Activated T-helper 2 cell treated with anti-CD3 and anti-CD28 coated beads, Interferon-gamma antibody, Interleukin-2, Interleukin-4, amounts not matched to agents 10 μg/mL and 5 μg/mL and 100 μg/mL, durations not matched to agents 14 hours and 24 hours and 36 hours (primary cell): Measurements from ENCODE around the gene CLIC6. TPM values are rescaled to one million over a fixed set of nuclear protein-coding genes. Genes with fewer than 3 reads are reported as not detected.

ENCODE experiments used
- DNase-seq: peaks from one replicate; pipeline ENCODE4 v3.0.0; 2021; ENCODE audit warnings: low spot score
- H3K27ac Mint-ChIP-seq: one replicate; pipeline ENCODE4 v1.8.0; 2021; ENCODE audit warnings: mixed read lengths
- H3K27me3 Mint-ChIP-seq: one replicate; pipeline ENCODE4 v1.8.0; 2021; ENCODE audit warnings: low read depth, mixed read lengths
- H3K36me3 Mint-ChIP-seq: one replicate; pipeline ENCODE4 v1.8.0; 2021; ENCODE audit warnings: low read depth, mixed read lengths
- H3K4me1 Mint-ChIP-seq: one replicate; pipeline ENCODE4 v1.8.0; 2021; ENCODE audit warnings: low read depth, mixed read lengths
- H3K4me3 Mint-ChIP-seq: one replicate; pipeline ENCODE4 v1.8.0; 2021; ENCODE audit warnings: low read depth, mild to moderate bottlenecking, moderate library complexity, mixed read lengths
- H3K9me3 Mint-ChIP-seq: one replicate; pipeline ENCODE4 v1.8.0; 2021; ENCODE audit warnings: mixed read lengths
- intact Hi-C: fragments of 100-400 bp; cut with micrococcal nuclease; formaldehyde crosslinking; loops from one replicate; pipeline ENCODE4 v1.15.1; 2023
- total RNA-seq: library from RNA; stranded (reverse); gene quantifications from 2 replicates; pipeline ENCODE4 v1.2.3, GENCODE V29; 2022

The CLIC6 gene
- 1.0 and 1.3 TPM in 2 replicates for total RNA-seq

- intact Hi-C loops: no loop called here
Measured at GRCh38 chr21:34668803-34669148, at the start of gene CLIC6. Gene CLIC6 (plus strand): TSS chr21:34668994. CDS start chr21:34669389, 395 bp downstream.

GRCh38 chr21:34619841-34620665 is 48.7 kb upstream of the CLIC6 start:
- intact Hi-C loops: loop anchor here (10.0 kb wide), 1 partner anchor 975 kb away; the partner anchor contains the start of genes CRYZL1 and ITSN1

More at GRCh38 chr21:34668803-34669148, at the start of gene CLIC6:
- Mint-ChIP-seq H3K27me3 (peaks cover 65% of the 10 kb centered on the region), H3K9me3 (no peaks in the 10 kb centered on the region), H3K27ac (no peak within 1 kb of the TSS), H3K4me3 (peak within 1 kb of the TSS; percentile 61), H3K4me1 (peaks cover 3% of the 10 kb centered on the region), H3K36me3 (no peaks in the 10 kb centered on the region)
- no peak for DNase-seq

DNA sequence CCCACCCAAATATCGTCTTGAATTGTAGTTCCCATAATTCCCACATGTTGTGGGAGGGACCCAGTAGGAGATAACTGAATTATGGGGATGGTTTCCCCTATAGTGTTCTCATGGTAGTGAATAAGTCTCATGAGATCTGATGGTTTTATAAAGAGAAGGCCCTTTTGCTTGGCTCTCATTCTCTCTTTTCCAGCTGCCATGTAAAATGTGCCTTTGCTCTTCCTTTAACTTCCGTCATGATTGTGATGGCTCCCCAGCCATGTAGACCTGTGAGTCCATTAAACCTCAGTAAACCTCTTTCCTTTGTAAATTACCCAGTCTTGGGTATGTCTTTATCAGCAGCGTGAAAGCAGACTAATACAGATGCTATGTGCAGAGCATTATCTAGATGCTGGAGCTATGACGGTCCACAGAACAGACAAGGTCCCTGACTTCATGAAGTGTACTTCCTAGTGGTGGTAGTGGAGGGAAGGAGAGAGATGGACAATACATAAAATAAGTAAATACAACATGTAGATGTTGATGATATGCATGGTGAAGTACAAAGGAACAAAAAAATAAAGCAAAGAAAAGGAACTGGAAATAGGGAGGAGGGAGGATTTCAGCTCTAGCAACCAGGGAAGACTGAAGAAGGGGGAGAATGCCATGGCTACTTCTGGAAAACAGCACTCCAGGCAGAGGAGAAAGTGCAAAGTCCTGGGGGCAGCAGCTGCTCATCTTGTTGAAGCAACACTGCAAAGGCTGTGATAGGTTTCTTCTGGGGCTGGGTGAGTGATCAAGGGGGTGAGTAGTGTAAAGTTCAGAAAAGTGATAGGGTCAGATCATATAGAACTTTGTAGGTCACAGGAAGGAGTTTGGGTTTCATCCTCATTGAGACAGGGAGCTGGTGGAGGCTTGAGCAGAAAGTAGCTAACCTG is 47.1 kb upstream of the CLIC6 start:
- no peaks in the 10 kb centered on the region for H3K4me1 Mint-ChIP-seq
- DNase-seq: no peak
- H3K27ac Mint-ChIP-seq: no peak overlapping the region
- H3K27me3 Mint-ChIP-seq: peaks cover 28% of the 10 kb centered on the region
- H3K4me3 Mint-ChIP-seq: no peak overlapping the region
- intact Hi-C loops: no loop called here
- no peaks in the 10 kb centered on the region for H3K9me3 Mint-ChIP-seq
- H3K36me3 Mint-ChIP-seq: no peaks in the 10 kb centered on the region

More at GRCh38 chr21:34619841-34620665, 48.7 kb upstream of the CLIC6 start:
- no peak for DNase-seq
- Mint-ChIP-seq H3K27me3 (peaks cover 20% of the 10 kb centered on the region), H3K9me3 (no peaks in the 10 kb centered on the region), H3K36me3 (no peaks in the 10 kb centered on the region), H3K4me3 (no peak overlapping the region), H3K4me1 (peaks cover 4% of the 10 kb centered on the region), H3K27ac (no peak overlapping the region)

- Mint-ChIP-seq H3K27ac (no peak overlapping the region), H3K27me3 (peaks cover 28% of the 10 kb centered on the region), H3K9me3 (no peaks in the 10 kb centered on the region), H3K4me3 (no peak overlapping the region), H3K4me1 (no peaks in the 10 kb centered on the region), H3K36me3 (no peaks in the 10 kb centered on the region)
- no peak for DNase-seq
- intact Hi-C loops: no loop called here
Measured at GRCh38 chr21:34623516-34623915, 45.3 kb upstream of the CLIC6 start.

DNA sequence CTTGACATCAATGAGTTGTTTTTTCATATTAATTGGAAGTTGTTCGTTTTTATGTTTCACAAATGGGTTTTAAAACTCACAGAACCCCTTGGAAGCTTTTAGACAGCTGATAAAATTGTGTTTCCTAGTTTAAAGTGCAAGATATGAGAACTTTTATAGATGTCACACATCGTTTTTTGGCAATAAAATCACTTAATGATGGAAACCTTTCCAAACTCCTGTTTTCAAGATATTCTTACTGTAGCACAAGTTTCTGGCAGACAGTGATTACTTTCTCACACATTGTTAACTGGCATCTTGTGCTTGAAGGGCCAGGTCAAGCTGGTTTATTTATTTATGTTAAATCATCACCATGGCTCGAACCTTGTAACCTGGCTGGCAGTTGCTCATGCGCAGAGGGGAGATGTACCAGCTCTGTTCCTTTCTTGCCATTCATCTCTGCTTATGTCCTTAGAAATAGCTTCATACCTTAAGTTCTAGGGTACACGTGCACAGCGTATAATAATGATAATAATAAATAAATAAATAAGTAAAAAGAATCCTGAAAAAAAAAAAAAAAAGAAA is 43.7 kb upstream of the CLIC6 start:
- DNase-seq: no peak
- Mint-ChIP-seq H3K36me3 (no peaks in the 10 kb centered on the region), H3K9me3 (no peaks in the 10 kb centered on the region), H3K4me3 (no peak overlapping the region), H3K27ac (no peak overlapping the region), H3K4me1 (no peaks in the 10 kb centered on the region), H3K27me3 (peaks cover 28% of the 10 kb centered on the region)
- intact Hi-C loops: no loop called here

DNA sequence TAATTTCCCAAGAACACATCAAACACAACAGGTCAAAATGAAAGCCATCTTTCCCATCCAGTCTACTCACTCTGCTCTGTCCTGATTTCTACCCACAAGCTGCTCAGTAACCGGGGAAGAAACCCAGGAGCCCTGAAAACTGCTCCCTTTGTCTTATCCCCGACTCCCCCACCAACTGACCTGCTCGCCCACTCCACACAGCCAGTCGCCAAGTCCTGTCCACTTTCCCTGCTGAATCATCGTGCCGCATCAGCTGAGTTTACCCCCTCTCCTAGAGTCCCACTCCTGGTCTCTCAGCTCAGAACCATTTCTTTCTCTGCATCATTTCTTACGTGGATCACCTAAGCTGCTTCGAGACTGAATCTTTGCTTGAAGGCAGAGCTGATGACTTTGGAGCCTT is 42.7 kb upstream of the CLIC6 start:
- Mint-ChIP-seq H3K4me1 (no peaks in the 10 kb centered on the region), H3K36me3 (no peaks in the 10 kb centered on the region), H3K9me3 (no peaks in the 10 kb centered on the region), H3K4me3 (no peak overlapping the region), H3K27ac (no peak overlapping the region), H3K27me3 (peaks cover 28% of the 10 kb centered on the region)
- no peak for DNase-seq
- intact Hi-C loops: no loop called here

- intact Hi-C loops: loop anchor here (1.0 kb wide), 1 partner anchor 120 kb away; no protein-coding TSS in a partner anchor
- no peak overlapping the region for H3K4me3 Mint-ChIP-seq
- H3K36me3 Mint-ChIP-seq: no peaks in the 10 kb centered on the region
- no peaks in the 10 kb centered on the region for H3K4me1 Mint-ChIP-seq
- H3K27ac Mint-ChIP-seq: no peak overlapping the region
- DNase-seq: no peak
- H3K9me3 Mint-ChIP-seq: no peaks in the 10 kb centered on the region
- H3K27me3 Mint-ChIP-seq: peaks cover 17% of the 10 kb centered on the region
Measured at GRCh38 chr21:34630536-34631143, 38.2 kb upstream of the CLIC6 start.

DNA sequence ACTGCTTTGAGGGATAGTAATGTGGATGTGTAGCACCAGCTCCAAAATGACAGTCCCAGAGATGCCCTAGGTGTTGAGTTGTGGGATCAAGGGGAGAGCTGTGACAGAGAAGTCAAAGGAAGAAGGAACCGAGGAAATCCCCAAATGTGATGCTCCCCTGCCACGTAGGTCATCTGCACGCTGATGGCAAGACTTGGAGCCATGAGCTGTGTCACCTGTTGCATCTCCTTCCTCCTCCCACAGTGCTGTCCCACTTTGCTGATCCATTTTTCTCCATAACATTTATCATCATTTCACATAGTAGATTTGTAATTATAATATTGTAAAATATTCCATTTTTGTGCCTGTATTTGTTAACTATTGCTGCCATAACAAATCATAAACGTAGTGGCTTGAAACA is 36.3 kb upstream of the CLIC6 start:
- intact Hi-C loops: no loop called here
- H3K4me1 Mint-ChIP-seq: no peaks in the 10 kb centered on the region
- DNase-seq: no peak
- peaks cover 9% of the 10 kb centered on the region for H3K27me3 Mint-ChIP-seq
- no peaks in the 10 kb centered on the region for H3K36me3 Mint-ChIP-seq
- H3K4me3 Mint-ChIP-seq: no peak overlapping the region
- no peaks in the 10 kb centered on the region for H3K9me3 Mint-ChIP-seq
- H3K27ac Mint-ChIP-seq: no peak overlapping the region

- H3K36me3 Mint-ChIP-seq: peaks cover 13% of the 10 kb centered on the region
- DNase-seq: no peak
- peaks cover 9% of the 10 kb centered on the region for H3K27me3 Mint-ChIP-seq
Measured at GRCh38 chr21:34635307-34635706, 33.5 kb upstream of the CLIC6 start.

DNA sequence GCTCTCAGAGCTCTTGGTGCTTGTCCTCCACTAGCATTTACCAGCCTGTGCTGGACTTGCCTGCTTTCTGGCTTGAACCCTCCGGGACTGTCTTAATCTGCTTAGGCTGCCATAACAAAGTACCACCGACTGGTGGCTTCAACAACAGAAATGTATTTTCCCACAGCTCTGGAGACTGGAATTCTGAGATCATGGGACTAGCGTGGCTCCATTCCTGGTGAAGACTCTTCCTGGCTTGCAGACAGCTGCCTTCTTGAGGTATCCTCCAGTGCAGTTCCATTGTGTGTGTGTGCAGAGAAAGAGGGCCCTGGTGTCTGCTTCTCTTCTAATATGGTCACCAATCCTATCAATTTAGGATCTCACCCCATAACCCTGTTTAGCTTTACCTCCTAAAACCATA is 31.8 kb upstream of the CLIC6 start:
- peaks cover 13% of the 10 kb centered on the region for H3K36me3 Mint-ChIP-seq
- intact Hi-C loops: no loop called here
- DNase-seq: no peak
- peaks cover 9% of the 10 kb centered on the region for H3K27me3 Mint-ChIP-seq
- no peak overlapping the region for H3K4me3 Mint-ChIP-seq
- peaks cover 8% of the 10 kb centered on the region for H3K9me3 Mint-ChIP-seq
- peaks cover 30% of the 10 kb centered on the region for H3K4me1 Mint-ChIP-seq
- H3K27ac Mint-ChIP-seq: no peak overlapping the region

More at GRCh38 chr21:34635307-34635706, 33.5 kb upstream of the CLIC6 start:
- H3K4me3 Mint-ChIP-seq: no peak overlapping the region
- peaks cover 17% of the 10 kb centered on the region for H3K4me1 Mint-ChIP-seq
- no peak overlapping the region for H3K27ac Mint-ChIP-seq
- intact Hi-C loops: no loop called here
- peaks cover 8% of the 10 kb centered on the region for H3K9me3 Mint-ChIP-seq

GRCh38 chr21:34639250-34639649 is 29.5 kb upstream of the CLIC6 start:
- peaks cover 8% of the 10 kb centered on the region for H3K9me3 Mint-ChIP-seq
- H3K36me3 Mint-ChIP-seq: peaks cover 13% of the 10 kb centered on the region
- intact Hi-C loops: no loop called here
- no peak for DNase-seq
- peaks cover 34% of the 10 kb centered on the region for H3K4me1 Mint-ChIP-seq
- no peak overlapping the region for H3K27ac Mint-ChIP-seq
- H3K4me3 Mint-ChIP-seq: no peak overlapping the region
- no peaks in the 10 kb centered on the region for H3K27me3 Mint-ChIP-seq
